Stromal cell of bone marrow (primary cell): Measurements from ENCODE around the gene ARMC6.
A peak's percentile ranks its signal among the peaks of the same experiment; 100 is the strongest.

Source experiments
- DNase-seq: peaks from one replicate; pipeline ENCODE4 v3.0.0-alpha.2; 2012; ENCODE audit warnings: low read depth

The ARMC6 gene

GRCh38 chr19:19033426-19034203, at the start of gene ARMC6, which contains the start of gene SUGP2:
Gene ARMC6 (plus strand): TSS chr19:19033603. CDS start chr19:19034210, 607 bp downstream.
Gene SUGP2 (minus strand): TSS chr19:19033517. CDS start chr19:19031071, 2,446 bp downstream.
- DNase-seq: peak; percentile 63

DNA sequence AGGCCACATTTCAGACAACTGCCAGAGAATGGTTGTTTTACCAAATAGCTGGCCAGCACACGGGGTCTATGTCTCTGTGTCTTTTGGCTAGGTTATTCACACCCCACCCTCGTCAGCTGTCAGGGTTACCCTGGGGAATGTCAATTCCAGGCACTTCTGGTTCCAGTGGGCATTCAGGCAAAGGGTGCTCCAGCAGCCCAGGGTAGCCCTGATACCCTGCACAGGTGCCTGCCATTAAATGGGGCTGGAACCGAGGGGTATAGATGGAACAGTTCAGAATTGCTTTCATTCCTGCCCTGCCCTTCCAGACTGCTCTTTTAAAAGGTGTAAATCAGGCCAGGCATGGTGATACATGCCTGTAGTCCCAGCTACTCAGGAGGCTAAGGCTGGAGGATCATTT, 49.2 kb upstream of the ARMC6 start:
- DNase-seq: no peak

DNA sequence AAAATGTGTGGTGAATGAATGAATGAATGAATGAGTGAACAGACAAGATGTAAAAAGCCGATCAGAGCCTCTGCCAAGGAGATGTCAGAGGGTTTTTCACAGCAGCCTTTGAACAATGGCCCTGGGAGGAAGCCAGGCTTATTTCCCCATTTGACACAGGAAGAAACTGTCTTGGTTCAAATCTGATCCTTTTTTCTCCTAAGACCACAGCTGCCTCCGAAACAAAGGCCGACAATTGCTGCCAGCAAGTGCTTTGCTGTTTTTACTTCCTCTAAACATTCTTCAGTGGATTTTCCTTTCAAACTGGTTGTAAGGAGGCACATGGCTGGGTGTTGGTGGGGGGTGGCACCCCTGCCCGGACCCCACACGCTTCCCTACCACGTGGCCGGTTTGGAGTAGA, 48.1 kb upstream of the ARMC6 start:
- no peak for DNase-seq

GRCh38 chr19:18987456-18987855, 45.9 kb upstream of the ARMC6 start:
- DNase-seq: no peak

DNA sequence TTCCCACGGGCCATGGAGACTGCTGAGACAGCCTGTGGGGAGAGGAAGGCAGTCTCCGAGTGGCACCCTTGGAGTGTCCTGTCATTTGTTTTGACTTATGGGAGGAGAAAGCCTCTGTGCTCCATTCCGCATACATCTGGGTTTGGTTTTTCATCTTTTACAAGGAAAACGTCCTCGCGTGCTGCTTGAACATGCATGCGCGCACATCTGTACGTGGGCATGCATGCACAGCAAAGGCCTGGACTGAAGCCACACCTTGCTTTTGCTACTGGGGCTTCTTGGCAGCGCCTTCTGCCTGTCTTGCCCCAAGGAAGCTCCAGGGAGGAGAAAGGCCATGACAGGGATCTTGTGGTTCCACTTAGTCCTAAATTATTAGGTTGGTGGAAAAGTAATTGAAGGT, 44.1 kb upstream of the ARMC6 start:
- DNase-seq: no peak

DNA sequence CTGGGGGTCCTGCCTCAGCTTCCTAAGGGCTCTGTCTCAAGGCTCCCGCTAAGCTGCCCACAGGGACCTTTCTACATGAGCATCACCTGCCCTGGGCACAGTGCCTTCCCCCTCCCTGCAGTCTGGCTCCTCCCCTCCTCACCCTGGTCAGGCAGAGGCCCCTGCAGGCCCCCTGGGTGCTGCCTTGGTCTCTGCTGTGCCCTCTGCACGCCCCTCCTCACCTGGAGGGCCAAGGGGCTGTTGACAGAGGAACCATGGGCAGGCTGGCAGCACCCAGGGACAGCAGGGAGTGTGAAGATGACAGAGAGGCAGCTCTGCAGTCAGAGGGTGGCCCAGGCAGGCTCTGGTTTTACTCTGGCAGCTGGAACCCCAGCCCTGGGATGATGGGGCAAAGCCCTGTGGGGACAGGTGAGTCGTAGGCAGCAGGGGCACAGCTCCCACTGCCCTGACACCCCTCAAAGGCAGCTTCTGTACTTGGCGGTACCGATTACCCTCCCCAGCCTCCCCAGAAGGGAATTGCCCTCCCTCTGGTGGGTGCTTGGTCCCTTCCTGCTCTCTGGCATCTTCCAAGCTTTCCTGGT, 43.2 kb upstream of the ARMC6 start:
- DNase-seq: no peak

DNA sequence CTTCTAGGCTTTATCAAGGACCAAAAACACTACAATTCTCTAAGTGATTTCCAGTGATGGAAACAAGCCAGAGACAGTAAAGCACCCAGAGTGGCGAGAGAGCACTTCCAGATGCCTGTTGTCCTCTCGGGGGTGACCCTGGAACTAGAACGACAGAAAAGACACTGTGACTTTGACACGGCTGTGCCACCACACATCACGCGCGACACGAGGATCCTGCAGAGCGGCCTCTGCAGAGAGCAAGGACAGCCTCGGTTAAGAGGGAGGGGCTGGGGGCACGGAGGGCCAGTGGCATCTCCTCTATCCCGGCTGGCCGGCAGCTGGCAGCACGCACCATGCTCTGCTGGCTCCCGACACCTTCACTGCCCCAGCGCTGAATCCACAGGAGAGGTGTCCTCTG, 42.4 kb upstream of the ARMC6 start:
- DNase-seq: no peak

DNA sequence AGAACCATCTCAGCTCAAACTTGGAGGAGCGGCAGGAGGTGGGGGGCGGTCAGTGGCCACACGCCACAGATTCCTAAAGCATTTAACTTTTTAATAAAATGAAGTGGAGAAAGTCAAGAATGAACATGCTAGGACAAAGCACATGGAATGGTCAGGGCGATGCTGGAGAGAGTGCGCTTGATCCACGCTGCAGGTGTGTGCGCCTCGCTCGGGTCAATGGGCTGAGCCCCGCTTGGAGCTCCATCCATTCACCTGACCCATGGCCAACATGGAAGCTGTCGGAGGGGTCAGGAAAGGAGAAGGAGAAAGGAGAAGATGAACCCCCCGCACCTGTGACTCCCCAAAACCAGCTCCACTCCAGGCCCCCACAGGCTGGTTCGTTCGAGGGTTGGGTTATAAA, 41.9 kb upstream of the ARMC6 start:
- no peak for DNase-seq

GRCh38 chr19:18992696-18993095, 40.7 kb upstream of the ARMC6 start:
- no peak for DNase-seq

- no peak for DNase-seq
Measured at GRCh38 chr19:18993115-18993514, 40.3 kb upstream of the ARMC6 start.

DNA sequence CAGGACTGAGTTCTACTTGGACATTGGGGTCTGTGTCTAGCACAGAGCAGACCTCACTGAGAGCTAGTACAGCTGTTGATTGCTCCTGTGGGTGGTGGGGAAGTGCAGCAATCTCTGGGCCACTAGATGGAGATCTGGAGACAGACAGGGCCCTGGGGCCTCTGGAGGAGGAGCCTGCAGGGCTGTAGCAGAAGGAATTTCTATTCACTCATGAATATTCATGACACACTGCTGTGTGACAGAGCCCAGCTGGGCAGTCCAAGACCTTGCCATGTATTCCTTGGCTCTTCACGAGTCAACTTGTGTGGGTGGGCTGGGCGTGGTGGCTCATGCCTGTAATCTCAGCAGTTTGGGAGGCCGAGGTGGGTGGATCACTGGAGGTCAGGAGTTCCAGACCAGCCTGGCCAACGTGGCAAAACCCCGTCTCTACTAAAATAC, 37.6 kb upstream of the ARMC6 start:
- peak; percentile 68 for DNase-seq

GRCh38 chr19:18996351-18996750, 37.1 kb upstream of the ARMC6 start:
- no peak for DNase-seq

DNA sequence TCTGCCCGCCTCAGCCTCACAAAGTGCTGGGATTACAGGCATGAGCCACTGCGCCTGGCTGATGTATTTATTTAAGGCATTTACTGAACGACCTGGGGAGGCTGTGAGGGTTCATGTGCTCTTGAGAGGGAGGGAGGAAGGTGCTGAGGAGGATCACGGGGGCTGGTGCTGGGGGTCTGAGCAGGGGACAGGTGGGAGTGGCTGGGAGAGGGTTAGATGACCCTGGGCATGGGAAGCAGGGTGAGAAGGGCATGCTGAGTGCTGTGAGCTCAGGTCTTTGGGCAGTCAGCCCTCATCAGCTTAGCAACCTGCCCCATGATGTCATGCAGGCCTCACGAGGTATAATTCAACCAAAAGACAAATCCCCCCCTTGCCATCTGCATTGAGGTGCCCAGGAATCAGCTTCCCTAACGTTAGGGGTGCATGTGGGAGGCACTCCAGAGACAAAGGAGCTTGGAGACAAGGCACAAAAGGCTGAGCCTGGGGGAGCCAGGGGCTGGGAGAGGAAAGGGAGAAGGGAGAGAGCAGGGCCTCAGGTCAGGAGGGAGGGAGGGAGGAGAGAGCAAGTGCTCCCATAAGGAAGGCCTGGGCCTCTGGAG, 36.5 kb upstream of the ARMC6 start:
- no peak for DNase-seq

- no peak for DNase-seq
Measured at GRCh38 chr19:18998276-18998675, 35.1 kb upstream of the ARMC6 start.

- no peak for DNase-seq
Measured at GRCh38 chr19:18999016-18999758, 34.2 kb upstream of the ARMC6 start.

- no peak for DNase-seq
Measured at GRCh38 chr19:18999896-19000620, 33.3 kb upstream of the ARMC6 start.

GRCh38 chr19:19004144-19004543, 29.3 kb upstream of the ARMC6 start:
- DNase-seq: no peak

DNA sequence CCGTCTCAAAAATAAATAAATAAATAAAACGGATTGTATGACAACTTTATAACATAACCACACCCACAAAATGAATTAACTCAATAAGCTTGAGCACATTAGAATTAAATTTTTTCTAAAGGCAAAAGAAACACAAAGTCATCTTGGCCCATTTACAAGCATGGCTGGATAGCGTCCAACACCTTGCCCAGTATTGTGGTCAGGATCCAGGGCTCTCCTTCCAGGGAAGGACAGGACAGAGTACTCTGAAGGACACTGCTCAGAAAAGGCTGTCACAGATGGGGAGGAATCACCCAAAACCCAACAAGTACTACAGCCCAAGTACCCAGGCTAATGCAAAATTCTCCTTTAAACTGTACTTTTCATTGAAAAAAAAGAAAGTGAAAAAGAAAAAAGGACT, 27.2 kb upstream of the ARMC6 start:
- DNase-seq: no peak

DNA sequence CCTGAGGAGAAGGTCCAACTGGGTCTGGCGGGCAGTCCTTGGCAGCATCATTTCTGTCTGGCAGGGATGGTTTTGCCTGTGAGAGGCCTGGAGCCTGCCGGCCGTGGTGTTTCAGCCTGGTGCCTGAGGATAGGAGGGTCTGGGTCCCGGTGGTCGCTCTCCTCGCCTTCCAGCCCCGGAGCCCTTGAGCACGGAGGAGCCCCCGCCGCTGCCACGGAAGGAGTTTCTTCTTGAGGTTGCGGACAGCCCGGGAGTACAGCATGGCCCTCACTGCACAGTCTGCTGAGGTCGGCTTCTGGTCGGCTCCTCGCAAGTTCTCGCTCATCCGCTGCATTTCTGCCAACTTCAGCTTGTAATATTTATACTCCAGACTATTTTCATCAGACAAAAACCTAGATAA, 23.5 kb upstream of the ARMC6 start:
- no peak for DNase-seq

- no peak for DNase-seq
Measured at GRCh38 chr19:19010551-19010950, 22.9 kb upstream of the ARMC6 start.

DNA sequence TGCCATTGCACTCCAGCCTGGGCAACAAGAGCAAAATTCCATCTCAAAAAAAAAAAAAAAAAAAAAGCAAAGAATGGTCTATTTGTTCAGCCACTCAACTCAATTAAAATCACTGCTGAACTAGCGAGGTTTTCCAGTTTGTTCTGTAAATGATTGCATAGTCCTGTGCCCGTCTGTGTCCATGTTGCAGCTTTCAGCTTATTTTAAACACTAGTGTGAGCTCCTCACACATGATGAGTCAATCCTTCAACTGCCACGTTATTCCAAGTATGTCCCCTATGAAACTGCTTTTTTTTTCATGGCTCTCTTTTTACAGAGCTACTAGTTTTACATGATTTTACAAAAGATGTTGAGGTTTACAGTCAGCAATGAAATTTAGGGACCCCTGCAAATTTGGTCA, 12.3 kb upstream of the ARMC6 start:
- DNase-seq: peak; percentile 41

GRCh38 chr19:19022380-19022961, 10.9 kb upstream of the ARMC6 start:
- DNase-seq: no peak
